ENCODE measurements around the gene GRK4. TPM values are rescaled to one million over a fixed set of nuclear protein-coding genes. Genes with fewer than 3 reads are reported as not detected.
A peak's percentile ranks its signal among the peaks of the same experiment; 100 is the strongest.

The GRK4 gene
- total RNA-seq, 1 donor from 2014 or later, result 1.9 TPM

- intact Hi-C loops (cut with DNase I), result loop anchor here (10.0 kb wide), 1 partner anchor 468 kb away; the partner anchor contains the start of gene RNF4
- Histone ChIP-seq H3K36me3 (peaks cover 26 to 48% of the 10 kb centered on the region in 2 donors), H3K4me3 (peak overlapping the region; percentile 59 to 76), H3K27me3 (no peaks in the 10 kb centered on the region), H3K4me1 (peaks cover 0 to 21% of the 10 kb centered on the region in 2 donors), H3K9me3 (no peaks in the 10 kb centered on the region), H3K27ac (peak overlapping the region; percentile 77 to 79)
- no peak for DNase-seq (ENCODE audit: low spot score in 2 of 2)
- no peak for TF ChIP-seq CTCF (IDR thresholded peaks at IDR 0.05)
Measured at GRCh38 chr4:2932951-2933565, 30.3 kb upstream of the GRK4 start.

GRCh38 chr4:2933566-2934076 lies 29.8 kb upstream of the GRK4 start:
- intact Hi-C loops (cut with DNase I), result loop anchor here (1.0 to 10.0 kb wide), 5 partner anchors 30 to 469 kb away; partner anchors contain the start of genes ADD1, GRK4, HTT and HTT-AS
- H3K9me3 ChIP-seq, result no peaks in the 10 kb centered on the region
- no peak for TF ChIP-seq CTCF (IDR thresholded peaks at IDR 0.05)
- peak overlapping the region; percentile 77 to 79 for H3K27ac ChIP-seq
- peak overlapping the region; percentile 59 to 76 for H3K4me3 ChIP-seq
- peaks cover 24 to 47% of the 10 kb centered on the region in 2 donors for H3K36me3 ChIP-seq
- no peaks in the 10 kb centered on the region for H3K27me3 ChIP-seq
- H3K4me1 ChIP-seq, result peaks cover 0 to 21% of the 10 kb centered on the region in 2 donors
- DNase-seq (ENCODE audit: low spot score in 2 of 2), result no peak

- Histone ChIP-seq H3K4me3 (peak overlapping the region; percentile 59 to 76), H3K27me3 (no peaks in the 10 kb centered on the region), H3K27ac (peak overlapping the region; percentile 77 to 79), H3K36me3 (peaks cover 24 to 47% of the 10 kb centered on the region in 2 donors), H3K9me3 (no peaks in the 10 kb centered on the region), H3K4me1 (peaks cover 0 to 21% of the 10 kb centered on the region in 2 donors)
- peak in 1 of 2 donors; percentile 82 for DNase-seq (ENCODE audit: low spot score in 2 of 2)
- intact Hi-C loops (cut with DNase I), result loop anchor here (1.0 to 10.0 kb wide), 5 partner anchors 29 to 469 kb away; partner anchors contain the start of genes ADD1, GRK4, HTT and HTT-AS
- TF ChIP-seq CTCF (IDR thresholded peaks at IDR 0.05), result no peak
Measured at GRCh38 chr4:2934077-2934812, 29.1 kb upstream of the GRK4 start.

GRCh38 chr4:2934813-2935761 lies 28.3 kb upstream of the GRK4 start:
- intact Hi-C loops (cut with DNase I), result loop anchor here (1.0 to 10.0 kb wide), 5 partner anchors 28 to 470 kb away; partner anchors contain the start of genes ADD1, GRK4, HTT and HTT-AS
- TF ChIP-seq CTCF (IDR thresholded peaks at IDR 0.05), result no peak
- Histone ChIP-seq H3K9me3 (no peaks in the 10 kb centered on the region), H3K27ac (peak overlapping the region; percentile 77 to 79), H3K4me1 (peaks cover 0 to 21% of the 10 kb centered on the region in 2 donors), H3K4me3 (peak overlapping the region; percentile 59 to 76), H3K27me3 (no peaks in the 10 kb centered on the region), H3K36me3 (peaks cover 31 to 50% of the 10 kb centered on the region in 2 donors)
- DNase-seq (ENCODE audit: low spot score in 2 of 2), result peak; percentile 72 to 95
